GM19455 (cell line): ENCODE data around the gene ZFP91.

Experiments used
- ATAC-seq: cut with Tn5 transposase; IDR thresholded peaks from one replicate; pipeline ENCODE4 v1.9.1; 2021; ENCODE audit not compliant: unreplicated experiment

ZFP91 gene

GRCh38 chr11:58659404-58659803 lies 80.5 kb downstream of the ZFP91 start:
- no peak for ATAC-seq

- ATAC-seq = no peak
These were observed 81.2 kb downstream of the ZFP91 start for GRCh38 chr11:58659910-58660570.
